K562 (cell line): ENCODE data around the gene SDK1. TPM values are rescaled to one million over a fixed set of nuclear protein-coding genes. Genes with fewer than 3 reads are reported as not detected.

Experiments used
- ATAC-seq: fragments of 200-7000 bp; cut with Tn5 transposase; 3 replicates; pipeline ENCODE4 v1.9.1; 2020; ENCODE audit warnings: moderate library complexity
- BruUV-seq: library from RNA; stranded (reverse); fragments of 400-500 nt; replicated peaks from 2 replicates; lab custom pipeline; 2021; lab: Mats Ljungman, UMichigan
- CTCF ChIA-PET: fragments of 300-600 bp; formaldehyde crosslinking; extraction: SDS; loops from one replicate; lab custom pipeline; 2021; ENCODE audit warnings: low intra/inter-chr PET ratio; lab: Yijun Ruan, JAX
- POLR2A ChIA-PET: fragments of 300-600, 350-650 bp; sonication (Branson Sonifier 250); formaldehyde crosslinking; extraction: SDS; loops from one replicate; lab custom pipeline; 2021; ENCODE audit warnings: antibody characterized with exemption, inconsistent platforms; lab: Yijun Ruan, JAX
- DNase-seq, 4 experiments: peaks; one replicate each; pipeline versions ENCODE4 v3.0.0 to v3.0.0-alpha.2; 2011 to 2018; ENCODE audit warnings: low spot score in 3 of 4, mixed read lengths in 3 of 4; ENCODE audit errors: extremely low read depth in 1 of 4
- FAIRE-seq: peaks from 2 replicates; lab custom pipeline; 2011; peaks lifted over from hg19 to GRCh38; lab: Jason Lieb, UNC
- H2AFZ ChIP-seq: 2 replicates; pipeline ENCODE4 v1.6.0; 2011; ENCODE audit warnings: low read depth, low read length, control low read depth, inconsistent platforms
- H3K27ac ChIP-seq: fragments of 200-600 bp; 3 replicates; pipeline ENCODE4 v1.8.0; 2011; ENCODE audit warnings: low read depth, mild to moderate bottlenecking, control low read depth, inconsistent platforms, low read length, moderate library complexity, mixed read lengths; ENCODE audit errors: extremely low read depth
- H3K27me3 ChIP-seq, 2 experiments: fragments of 300-600 bp in 1 of 2; 2 replicates in 1 of 2; 3 replicates in 1 of 2; pipeline versions ENCODE4 v1.6.0 to v1.8.0; 2011; ENCODE audit warnings: inconsistent platforms in 2 of 2, low read length in 2 of 2, mild to moderate bottlenecking in 1 of 2, mixed read lengths in 1 of 2, moderate library complexity in 1 of 2; ENCODE audit not compliant: control insufficient read depth in 2 of 2, insufficient read depth in 2 of 2
- H3K36me3 ChIP-seq: fragments of 300-600 bp; 3 replicates; pipeline ENCODE4 v1.8.0; 2011; ENCODE audit warnings: mild to moderate bottlenecking, low read length, inconsistent platforms; ENCODE audit not compliant: control insufficient read depth, insufficient read depth
- H3K4me1 ChIP-seq, 2 experiments: fragments of 200-600 bp in 1 of 2; replicated peaks in 1 of 2; 2 replicates in 1 of 2; 3 replicates in 1 of 2; pipeline versions ENCODE4 v1.5.1 to v1.8.0; 2011; ENCODE audit warnings: inconsistent platforms in 2 of 2, low read length in 2 of 2, mild to moderate bottlenecking in 1 of 2, mixed read lengths in 1 of 2, moderate library complexity in 1 of 2; ENCODE audit not compliant: control insufficient read depth in 2 of 2, insufficient read depth in 2 of 2
- H3K4me2 ChIP-seq: 2 replicates; pipeline ENCODE4 v1.6.1; 2011; ENCODE audit warnings: low read length, control low read depth, inconsistent platforms, mixed read lengths; ENCODE audit not compliant: insufficient read depth
- H3K4me3 ChIP-seq: fragments of 200-600 bp; sonication (generic), shearing (Covaris generic); 2 replicates; pipeline ENCODE4 v1.5.1; 2016; ENCODE audit warnings: control low read depth, inconsistent platforms
- H3K79me2 ChIP-seq: fragments of 200-600 bp; 3 replicates; pipeline ENCODE4 v1.8.0; 2011; ENCODE audit warnings: low read length, inconsistent platforms; ENCODE audit not compliant: control insufficient read depth, insufficient read depth
- H3K9ac ChIP-seq, 2 experiments: 2 replicates each; pipeline versions ENCODE4 v1.6.0 to v1.6.1; 2011; ENCODE audit warnings: low read depth in 2 of 2, low read length in 2 of 2, control low read depth in 1 of 2, inconsistent platforms in 1 of 2, mild to moderate bottlenecking in 1 of 2, mixed read lengths in 1 of 2; ENCODE audit not compliant: insufficient read depth in 1 of 2
- H3K9me1 ChIP-seq: one replicate; pipeline ENCODE4 v1.6.0; 2011; ENCODE audit warnings: inconsistent platforms, mild to moderate bottlenecking, low read length, moderate library complexity; ENCODE audit not compliant: control insufficient read depth, insufficient read depth
- H3K9me3 ChIP-seq: replicated peaks from 2 replicates; pipeline ENCODE4 v1.5.1; 2011; ENCODE audit warnings: low read depth, low read length, inconsistent platforms; ENCODE audit not compliant: control insufficient read depth, insufficient read depth
- H4K20me1 ChIP-seq: replicated peaks from 2 replicates; pipeline ENCODE4 v1.6.1; 2011; ENCODE audit warnings: low read length, inconsistent platforms, mixed read lengths; ENCODE audit not compliant: control insufficient read depth, insufficient read depth
- KLF1 ChIP-seq: fragments of 450-650 bp; IDR thresholded peaks from 2 replicates; pipeline ENCODE4 v1.6.1; 2016; ENCODE audit warnings: missing genetic modification characterization, missing compliant biosample characterization
- MTA3 ChIP-seq: fragments of 450-650 bp; formaldehyde crosslinking; IDR thresholded peaks from 2 replicates; pipeline ENCODE4 v1.6.1; 2017; ENCODE audit warnings: mild to moderate bottlenecking, borderline replicate concordance
- RBM17 ChIP-seq: fragments of 200-400 bp; formaldehyde crosslinking; IDR thresholded peaks from 2 replicates; pipeline ENCODE4 v1.6.1; 2017; ENCODE audit warnings: low read depth, mild to moderate bottlenecking, low read length, borderline replicate concordance
- SP2 ChIP-seq: IDR thresholded peaks from 2 replicates; pipeline ENCODE4 v1.6.1; 2011; ENCODE audit warnings: mild to moderate bottlenecking, low read depth, low read length, moderate library complexity; ENCODE audit not compliant: poor library complexity, severe bottlenecking; ENCODE audit errors: extremely low read depth
- WGBS: fragments of 100-300 bp; shearing (Covaris generic); methylation state at CpG from one replicate; pipeline ENCODE4 v1.1.6; 2016; ENCODE audit warnings: low coverage, mixed read lengths; ENCODE audit not compliant: insufficient coverage; ENCODE audit errors: missing lambda C conversion rate; 5-methylcytosine and 5-hydroxymethylcytosine counted together
- in situ Hi-C: fragments of 300-500 bp; cut with MboI; formaldehyde crosslinking; loops from 4 replicates; pipeline ENCODE4 v1.15.0; 2018; ENCODE audit warnings: inconsistent platforms, mixed read lengths
- intact Hi-C: fragments of 100-400 bp; cut with micrococcal nuclease; formaldehyde crosslinking; loops from 2 replicates; pipeline ENCODE4 v1.14.2; 2022
- polyA plus RNA-seq, 8 experiments: library from polyadenylated mRNA; depleted of rRNA in 4 of 8; stranded (reverse) in 5 of 8; unstranded in 3 of 8; fragments of >200 nt; fragmentation: Nextera tagmentation in 2 of 8; fragmentation: Illumina TruSeq in 1 of 8; extraction: Ambion mirVana in 2 of 8; extraction: Trizol in 1 of 8; gene quantifications; 2 replicates each; pipeline versions ENCODE4 v1.2.1 to v1.2.3, GENCODE V29; 2011 to 2014; ENCODE audit warnings: inconsistent platforms in 1 of 8, missing spikeins in 1 of 8
- total RNA-seq, 7 experiments: library from RNA; depleted of rRNA in 6 of 7; stranded (reverse); fragments of >200 nt in 6 of 7; fragmentation: Illumina TruSeq in 2 of 7; extraction: Trizol in 2 of 7; gene quantifications; 2 replicates each; pipeline versions ENCODE4 v1.2.1 to v1.2.3, GENCODE V29; 2011 to 2021; ENCODE audit warnings: low replicate concordance in 1 of 7
- TF ChIP-seq, protein P1 (sequence below), 2 experiments: IDR thresholded peaks in 1 of 2; conservative IDR thresholded peaks in 1 of 2; 2 replicates each; pipeline ENCODE4 v1.6.1; 2016; ENCODE audit warnings: low read depth in 2 of 2, mild to moderate bottlenecking in 1 of 2, missing compliant biosample characterization in 1 of 2, missing genetic modification characterization in 1 of 2, moderate library complexity in 1 of 2

Gene SDK1
- total and polyA plus RNA-seq, 9 of the 15 experiments (the other 6 are each of a cell fraction or from before 2014, with no cell fraction given), result 0.16 TPM; not detected in 8

DNA sequence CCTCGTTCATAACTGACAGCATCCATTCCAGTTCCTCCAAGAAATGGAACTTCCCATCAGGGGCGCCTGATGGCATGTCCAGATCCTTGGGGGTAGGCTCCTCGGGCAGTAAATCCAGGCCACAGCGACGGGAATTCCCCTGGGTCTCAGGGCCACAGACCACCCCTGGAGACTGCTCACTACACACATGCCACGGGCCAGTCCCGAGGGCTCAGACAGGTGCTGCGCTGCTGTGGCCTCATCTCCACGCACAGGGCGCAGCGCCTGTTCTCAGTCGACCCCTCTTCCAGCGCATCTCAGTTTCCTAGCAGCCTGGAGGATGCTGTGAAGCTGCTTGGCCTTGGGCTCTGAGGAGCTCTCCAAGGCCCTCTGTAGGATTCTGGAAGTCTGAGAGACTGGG, 907.5 kb downstream of the SDK1 start:
- FAIRE-seq, result no peak
- ChIA-PET POLR2A (interaction anchor here (1.3 kb wide), 1 partner anchor 17 kb away, joined by 3 read pairs; no protein-coding TSS in a partner anchor), CTCF (no interaction called here)
- TF ChIP-seq KLF1 (tag) (no peak), SP2 (no peak), MTA3 (no peak), RBM17 (no peak)
- TF ChIP-seq, protein P1, sequence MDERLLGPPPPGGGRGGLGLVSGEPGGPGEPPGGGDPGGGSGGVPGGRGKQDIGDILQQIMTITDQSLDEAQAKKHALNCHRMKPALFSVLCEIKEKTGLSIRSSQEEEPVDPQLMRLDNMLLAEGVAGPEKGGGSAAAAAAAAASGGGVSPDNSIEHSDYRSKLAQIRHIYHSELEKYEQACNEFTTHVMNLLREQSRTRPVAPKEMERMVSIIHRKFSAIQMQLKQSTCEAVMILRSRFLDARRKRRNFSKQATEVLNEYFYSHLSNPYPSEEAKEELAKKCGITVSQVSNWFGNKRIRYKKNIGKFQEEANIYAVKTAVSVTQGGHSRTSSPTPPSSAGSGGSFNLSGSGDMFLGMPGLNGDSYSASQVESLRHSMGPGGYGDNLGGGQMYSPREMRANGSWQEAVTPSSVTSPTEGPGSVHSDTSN (CRISPR knock-in tag; IDR thresholded peaks at IDR 0.05; ENCODE audit: low read depth), result no peak
- TF ChIP-seq, protein P1 (tag; conservative IDR thresholded peaks at IDR 0.05; ENCODE audit: low read depth), result no peak
- Histone ChIP-seq H3K4me3 (no peak overlapping the region), H3K4me1 (peaks cover 0 to 5% of the 10 kb centered on the region in 2 experiments; a peak in 2 of 5 replicates), H3K36me3 (no peaks in the 10 kb centered on the region), H3K27ac (no peak overlapping the region), H3K79me2 (no peaks in the 10 kb centered on the region), H3K9me1 (peaks cover 3% of the 10 kb centered on the region), H3K9me3 (no peaks in the 10 kb centered on the region), H2AFZ (no peak overlapping the region), H4K20me1 (no peaks in the 10 kb centered on the region; the same call in 1 of the 2 replicates), H3K9ac (no peak overlapping the region), H3K4me2 (no peak overlapping the region), H3K27me3 (peaks cover 28 to 89% of the 10 kb centered on the region in 2 experiments; a peak in 4 of 5 replicates)
- 2% methylated on average over 11 of the region's 13 CpGs for WGBS
- in situ Hi-C loops (no loop called here), intact Hi-C loops (no loop called here)
- ATAC-seq, result no peak
- no peak for DNase-seq
- no TSS peak for BruUV-seq
